B cell (primary cell): Measurements from ENCODE around the gene LARP4.

ENCODE experiments used
- CTCF ChIP-seq: fragments of 200-600 bp; IDR thresholded peaks from one replicate; pipeline ENCODE4 v1.8.0; 2022; ENCODE audit warnings: antibody characterized with exemption, mild to moderate bottlenecking
- EZH2 ChIP-seq: IDR thresholded peaks from 2 replicates; pipeline ENCODE4 v1.6.1; 2012; ENCODE audit warnings: borderline replicate concordance, low read depth, mild to moderate bottlenecking, moderate library complexity, low read length; ENCODE audit not compliant: insufficient read depth, poor library complexity, severe bottlenecking

DNA sequence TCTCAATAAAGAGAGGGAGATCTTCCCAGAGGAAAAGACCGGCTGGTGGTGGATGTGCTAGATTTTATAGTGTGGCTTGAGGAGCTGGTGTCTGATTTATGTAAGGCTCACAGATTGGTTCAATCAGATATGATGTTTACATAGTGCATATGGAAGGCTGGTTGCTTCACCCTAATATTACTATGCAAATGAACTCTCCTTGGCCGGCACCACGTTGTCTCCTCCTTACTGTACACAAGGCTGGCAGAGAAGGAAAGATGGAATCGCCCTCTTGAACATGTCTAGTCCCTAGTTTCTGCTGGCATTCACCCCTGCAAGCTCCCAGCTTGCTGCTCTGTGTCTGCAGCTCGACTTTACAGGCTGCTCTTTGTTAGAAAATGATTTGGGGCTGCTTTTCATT, 13.2 kb upstream of the LARP4 start:
- TF ChIP-seq CTCF (no peak), EZH2 (no peak)
